Loucy (cell line): ENCODE measurements around the gene VRK2.

Experiments used
- H2AFZ ChIP-seq: fragments of 200-600 bp; sonication (generic); 2 replicates; pipeline ENCODE4 v1.6.0; 2016; ENCODE audit warnings: antibody characterized with exemption, mild to moderate bottlenecking, low read length, moderate library complexity
- H3F3A ChIP-seq: fragments of 200-600 bp; 2 replicates; pipeline ENCODE4 v1.6.0; 2016; ENCODE audit warnings: antibody characterized with exemption, low read depth, mild to moderate bottlenecking
- H3K27me3 ChIP-seq: fragments of 200-600 bp; sonication (generic); 2 replicates; pipeline ENCODE4 v1.6.1; 2014; ENCODE audit warnings: low read length, mild to moderate bottlenecking; ENCODE audit not compliant: insufficient read depth, poor library complexity, severe bottlenecking
- H3K36me3 ChIP-seq: fragments of 200-600 bp; sonication (generic); 2 replicates; pipeline ENCODE4 v1.6.1; 2016; ENCODE audit warnings: low read length; ENCODE audit not compliant: insufficient read depth
- H3K4me1 ChIP-seq: fragments of 200-600 bp; sonication (generic); 2 replicates; pipeline ENCODE4 v1.5.1; 2014; ENCODE audit warnings: low read length, mild to moderate bottlenecking; ENCODE audit not compliant: insufficient read depth, poor library complexity, severe bottlenecking
- H3K4me2 ChIP-seq: fragments of 200-600 bp; sonication (generic); 2 replicates; pipeline ENCODE4 v1.6.0; 2014; ENCODE audit warnings: antibody characterized with exemption, low read length, low read depth, mild to moderate bottlenecking; ENCODE audit not compliant: poor library complexity, severe bottlenecking
- H3K4me3 ChIP-seq: fragments of 200-600 bp; sonication (generic); 2 replicates; pipeline ENCODE4 v1.5.1; 2014; ENCODE audit warnings: low read length, mild to moderate bottlenecking, mixed read lengths; ENCODE audit not compliant: poor library complexity, severe bottlenecking
- H3K79me2 ChIP-seq: fragments of 200-600 bp; sonication (generic); 2 replicates; pipeline ENCODE4 v1.6.1; 2014; ENCODE audit warnings: low read length; ENCODE audit not compliant: insufficient read depth
- H3K9ac ChIP-seq: fragments of 200-600 bp; sonication (generic); 2 replicates; pipeline ENCODE4 v1.6.0; 2014; ENCODE audit warnings: mild to moderate bottlenecking, low read depth, low read length, moderate library complexity; ENCODE audit not compliant: poor library complexity, severe bottlenecking
- H3K9me2 ChIP-seq: fragments of 200-600 bp; sonication (generic); replicated peaks from 2 replicates; pipeline ENCODE4 v1.6.1; 2016; ENCODE audit warnings: low read depth, low read length, mixed read lengths
- H3K9me3 ChIP-seq: fragments of 200-600 bp; sonication (generic); 2 replicates; pipeline ENCODE4 v1.6.1; 2014; ENCODE audit warnings: mild to moderate bottlenecking, antibody characterized with exemption, low read length, low read depth; ENCODE audit not compliant: insufficient read depth
- H4K20me1 ChIP-seq: fragments of 200-600 bp; sonication (generic); 2 replicates; pipeline ENCODE4 v1.6.0; 2014; ENCODE audit warnings: antibody characterized with exemption, low read length, mild to moderate bottlenecking; ENCODE audit not compliant: insufficient read depth, poor library complexity, severe bottlenecking
- EZH2phosphoT487 ChIP-seq: fragments of 200-600 bp; IDR thresholded peaks from 2 replicates; pipeline ENCODE4 v1.6.1; 2018; ENCODE audit warnings: antibody characterized with exemption, mild to moderate bottlenecking, moderate library complexity, borderline replicate concordance
- TF ChIP-seq, protein P1 (sequence below): fragments of 200-600 bp; sonication (generic); conservative IDR thresholded peaks from 2 replicates; pipeline ENCODE4 v1.5.1; 2014; ENCODE audit warnings: mild to moderate bottlenecking, antibody characterized with exemption, low read length

Gene VRK2

GRCh38 chr2:58063641-58064040 lies 17.0 kb downstream of the VRK2 start:
- Histone ChIP-seq H4K20me1 (peaks cover 3% of the 10 kb centered on the region), H3K79me2 (no peaks in the 10 kb centered on the region), H3F3A (no peaks in the 10 kb centered on the region), H3K4me3 (no peak overlapping the region), H3K9me2 (no peaks in the 10 kb centered on the region), H3K4me1 (peaks cover 9% of the 10 kb centered on the region), H3K9ac (no peak overlapping the region), H3K9me3 (no peaks in the 10 kb centered on the region), H3K4me2 (no peak overlapping the region), H3K27me3 (no peaks in the 10 kb centered on the region), H3K36me3 (no peaks in the 10 kb centered on the region), H2AFZ (no peak overlapping the region)
- TF ChIP-seq EZH2phosphoT487: no peak
- TF ChIP-seq, protein P1, sequence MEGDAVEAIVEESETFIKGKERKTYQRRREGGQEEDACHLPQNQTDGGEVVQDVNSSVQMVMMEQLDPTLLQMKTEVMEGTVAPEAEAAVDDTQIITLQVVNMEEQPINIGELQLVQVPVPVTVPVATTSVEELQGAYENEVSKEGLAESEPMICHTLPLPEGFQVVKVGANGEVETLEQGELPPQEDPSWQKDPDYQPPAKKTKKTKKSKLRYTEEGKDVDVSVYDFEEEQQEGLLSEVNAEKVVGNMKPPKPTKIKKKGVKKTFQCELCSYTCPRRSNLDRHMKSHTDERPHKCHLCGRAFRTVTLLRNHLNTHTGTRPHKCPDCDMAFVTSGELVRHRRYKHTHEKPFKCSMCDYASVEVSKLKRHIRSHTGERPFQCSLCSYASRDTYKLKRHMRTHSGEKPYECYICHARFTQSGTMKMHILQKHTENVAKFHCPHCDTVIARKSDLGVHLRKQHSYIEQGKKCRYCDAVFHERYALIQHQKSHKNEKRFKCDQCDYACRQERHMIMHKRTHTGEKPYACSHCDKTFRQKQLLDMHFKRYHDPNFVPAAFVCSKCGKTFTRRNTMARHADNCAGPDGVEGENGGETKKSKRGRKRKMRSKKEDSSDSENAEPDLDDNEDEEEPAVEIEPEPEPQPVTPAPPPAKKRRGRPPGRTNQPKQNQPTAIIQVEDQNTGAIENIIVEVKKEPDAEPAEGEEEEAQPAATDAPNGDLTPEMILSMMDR: no peak

DNA sequence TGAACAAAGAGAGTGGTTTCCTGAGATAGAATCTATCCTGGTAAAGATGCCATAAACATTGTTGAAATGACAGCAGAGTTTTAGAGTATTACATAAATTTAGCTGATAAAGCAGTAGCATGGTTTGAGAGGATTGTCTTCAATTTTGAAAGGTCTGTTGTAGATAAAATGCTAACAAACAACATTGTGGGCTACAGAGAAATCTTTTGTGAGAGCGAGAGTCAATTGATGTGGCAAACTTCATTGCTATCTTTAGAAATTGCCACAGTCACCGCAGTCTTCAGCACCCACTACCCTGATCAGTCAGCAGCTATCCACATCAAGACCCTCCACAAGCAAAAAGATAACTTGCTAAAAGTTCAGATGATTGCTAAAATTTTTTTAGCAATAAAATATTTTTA lies 17.5 kb downstream of the VRK2 start:
- H3K27me3 ChIP-seq: no peaks in the 10 kb centered on the region
- no peaks in the 10 kb centered on the region for H3K36me3 ChIP-seq
- TF ChIP-seq, protein P1: no peak
- TF ChIP-seq EZH2phosphoT487: no peak
- no peaks in the 10 kb centered on the region for H3F3A ChIP-seq
- H3K79me2 ChIP-seq: no peaks in the 10 kb centered on the region
- no peak overlapping the region for H3K9ac ChIP-seq
- no peak overlapping the region for H3K4me3 ChIP-seq
- no peak overlapping the region for H2AFZ ChIP-seq
- peaks cover 3% of the 10 kb centered on the region for H4K20me1 ChIP-seq
- no peaks in the 10 kb centered on the region for H3K9me2 ChIP-seq
- H3K4me1 ChIP-seq: peaks cover 9% of the 10 kb centered on the region
- no peaks in the 10 kb centered on the region for H3K9me3 ChIP-seq
- H3K4me2 ChIP-seq: no peak overlapping the region

DNA sequence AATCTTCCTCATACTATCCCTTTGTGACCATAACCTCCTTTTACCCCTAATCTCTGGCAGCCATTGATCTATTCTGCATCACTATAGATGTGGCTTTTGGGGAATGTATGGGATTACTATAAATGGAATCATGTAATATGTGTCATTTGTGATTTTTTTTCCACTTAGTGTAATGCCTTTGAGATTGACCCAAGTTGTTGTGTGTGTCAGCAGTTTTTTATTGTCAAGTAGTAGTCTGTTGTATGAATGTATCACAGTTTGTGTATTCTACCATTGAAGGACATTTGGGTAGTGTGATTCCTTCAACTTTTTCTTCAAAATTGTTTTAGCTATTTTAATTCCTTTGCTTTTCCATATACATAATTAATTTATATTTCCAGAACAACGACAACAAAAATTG lies 18.6 kb downstream of the VRK2 start:
- Histone ChIP-seq H3K4me2 (no peak overlapping the region), H3K36me3 (no peaks in the 10 kb centered on the region), H3F3A (no peaks in the 10 kb centered on the region)

More for the DNA sequence above, 18.6 kb downstream of the VRK2 start:
- Histone ChIP-seq H3K27me3 (no peaks in the 10 kb centered on the region), H3K4me3 (no peak overlapping the region), H3K9ac (no peak overlapping the region), H2AFZ (no peak overlapping the region), H3K9me2 (no peaks in the 10 kb centered on the region), H3K4me1 (peaks cover 9% of the 10 kb centered on the region), H4K20me1 (peaks cover under 1% of the 10 kb centered on the region), H3K79me2 (no peaks in the 10 kb centered on the region), H3K9me3 (no peaks in the 10 kb centered on the region)
- TF ChIP-seq EZH2phosphoT487: no peak
- TF ChIP-seq, protein P1: no peak
